Measurements from ENCODE around the gene SLC34A1. TPM values are rescaled to one million over a fixed set of nuclear protein-coding genes. Genes with fewer than 3 reads are reported as not detected.

The SLC34A1 gene
- total RNA-seq, 1 experiment from 2014 or later, result not detected

DNA sequence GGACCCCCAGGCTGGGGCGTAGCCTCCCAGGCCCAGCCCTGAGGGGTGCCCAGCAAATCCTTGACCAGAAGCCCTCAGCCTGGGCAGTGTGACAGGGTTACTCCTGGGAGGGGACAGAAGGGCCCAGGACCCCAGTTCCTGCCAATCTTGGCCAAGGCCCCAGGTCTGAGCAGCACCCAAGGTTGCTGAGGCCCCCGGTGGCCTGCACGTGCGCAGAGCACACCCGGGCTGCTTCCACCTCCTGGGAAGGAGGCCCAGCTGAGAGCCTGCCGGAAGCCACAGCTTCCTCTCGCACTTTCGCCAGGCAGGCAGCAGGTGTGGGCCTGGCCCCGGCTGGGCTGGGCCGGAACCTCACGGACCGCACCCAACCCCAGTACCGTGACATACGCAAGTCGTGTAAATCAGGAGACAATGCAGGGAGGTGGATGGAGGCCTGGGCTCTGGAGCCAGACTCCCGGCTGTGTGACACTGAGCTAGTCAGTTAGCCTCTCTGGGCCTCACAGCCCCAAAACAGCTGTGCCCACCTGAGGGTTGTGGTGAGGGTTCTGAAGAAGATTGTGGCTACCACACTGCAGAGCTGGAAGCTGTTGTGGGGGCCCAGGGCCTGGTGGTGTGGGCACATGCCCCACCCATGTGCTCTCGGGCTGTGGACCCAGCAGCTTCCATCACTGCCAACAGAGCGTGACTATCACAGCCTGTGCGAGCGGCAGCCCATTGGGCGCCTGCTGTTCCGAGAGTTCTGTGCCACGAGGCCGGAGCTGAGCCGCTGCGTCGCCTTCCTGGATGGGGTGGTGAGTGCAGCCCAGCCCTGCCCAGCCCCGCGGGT is 47.3 kb downstream of the SLC34A1 start:
- Mint-ChIP-seq H3K4me1 (ENCODE audit: low read depth, unreplicated experiment) (no peaks in the 10 kb centered on the region), H3K4me3 (ENCODE audit: unreplicated experiment) (no peak overlapping the region), H3K27ac (ENCODE audit: unreplicated experiment) (no peak overlapping the region), H3K36me3 (ENCODE audit: insufficient read depth, unreplicated experiment) (peaks cover 17% of the 10 kb centered on the region), H3K9me3 (ENCODE audit: unreplicated experiment) (no peaks in the 10 kb centered on the region), H3K27me3 (ENCODE audit: insufficient read depth, unreplicated experiment) (no peaks in the 10 kb centered on the region)
- Histone ChIP-seq H3K27me3 (replicated peaks; ENCODE audit: control insufficient read depth, insufficient read depth, low read length) (no peaks in the 10 kb centered on the region), H3K36me3 (ENCODE audit: control insufficient read depth, insufficient read depth, low read length) (peaks cover 5% of the 10 kb centered on the region), H3K4me1 (peaks cover 11% of the 10 kb centered on the region), H3K9me3 (no peaks in the 10 kb centered on the region), H3K4me3 (ENCODE audit: low read depth, low read length) (no peak overlapping the region)
- CTCF ChIA-PET, result interaction anchor here (1.0 kb wide), 1 partner anchor 27 kb away, joined by 6 read pairs; no protein-coding TSS in a partner anchor
- DNase-seq, result no peak
- POLR2A ChIA-PET, result interaction anchor here (0.5 kb wide), 1 partner anchor 61 kb away, joined by 4 read pairs; no protein-coding TSS in a partner anchor
- no TSS peak for BruUV-seq (replicated peaks)
- TF ChIP-seq CTCF (IDR thresholded peaks at IDR 0.05; ENCODE audit: insufficient read depth in 1 of 2, low read depth in 1 of 2, low read length in 1 of 2, severe bottlenecking in 1 of 2, unreplicated experiment in 1 of 2), result no peak
- intact Hi-C loops (cut with micrococcal nuclease; ENCODE audit: unreplicated experiment), result no loop called here

- H3K9me3 Mint-ChIP-seq (ENCODE audit: unreplicated experiment), result no peaks in the 10 kb centered on the region
- peaks cover 22% of the 10 kb centered on the region for H3K36me3 Mint-ChIP-seq (ENCODE audit: insufficient read depth, unreplicated experiment)
Observed at GRCh38 chr5:177432143-177432838, 48.1 kb downstream of the SLC34A1 start.

More at GRCh38 chr5:177432143-177432838, 48.1 kb downstream of the SLC34A1 start:
- POLR2A ChIA-PET, result no interaction called here
- TF ChIP-seq CTCF (IDR thresholded peaks at IDR 0.05; ENCODE audit: insufficient read depth in 1 of 2, low read depth in 1 of 2, low read length in 1 of 2, severe bottlenecking in 1 of 2, unreplicated experiment in 1 of 2), result no peak
- no peaks in the 10 kb centered on the region for H3K27me3 ChIP-seq (replicated peaks; ENCODE audit: control insufficient read depth, insufficient read depth, low read length)
- H3K36me3 ChIP-seq (ENCODE audit: control insufficient read depth, insufficient read depth, low read length), result peaks cover 5% of the 10 kb centered on the region
- CTCF ChIA-PET, result no interaction called here
- no TSS peak for BruUV-seq (replicated peaks)
- Mint-ChIP-seq H3K27me3 (ENCODE audit: insufficient read depth, unreplicated experiment) (no peaks in the 10 kb centered on the region), H3K27ac (ENCODE audit: unreplicated experiment) (no peak overlapping the region), H3K4me3 (ENCODE audit: unreplicated experiment) (no peak overlapping the region), H3K4me1 (ENCODE audit: low read depth, unreplicated experiment) (no peaks in the 10 kb centered on the region)
- intact Hi-C loops (cut with micrococcal nuclease; ENCODE audit: unreplicated experiment), result no loop called here
- no peaks in the 10 kb centered on the region for H3K9me3 ChIP-seq
- peaks cover 12% of the 10 kb centered on the region for H3K4me1 ChIP-seq
- no peak for DNase-seq
- no peak overlapping the region for H3K4me3 ChIP-seq (ENCODE audit: low read depth, low read length)
